Activated CD4-positive, alpha-beta T cell treated with anti-CD3 and anti-CD28 coated beads, Interleukin-2, amount 10 ng/mL, durations not matched to agents 24 days and 14 days (primary cell): ENCODE measurements around the gene OR1F1. TPM values are rescaled to one million over a fixed set of nuclear protein-coding genes. Genes with fewer than 3 reads are reported as not detected.
"Not testable (repeated sequence)": the region's sequence is repeated elsewhere in the genome, so short reads cannot be mapped to it uniquely, and the experiment has no call there.

ENCODE experiments used
- DNase-seq: peaks from one replicate; pipeline ENCODE4 v3.0.0; 2022
- H3K27ac Mint-ChIP-seq: one replicate; pipeline ENCODE4 v1.8.0; 2022; ENCODE audit warnings: mild to moderate bottlenecking, mixed read lengths
- H3K27me3 Mint-ChIP-seq: one replicate; pipeline ENCODE4 v1.8.0; 2022; ENCODE audit warnings: mixed read lengths
- H3K36me3 Mint-ChIP-seq: one replicate; pipeline ENCODE4 v1.8.0; 2022; ENCODE audit warnings: low read depth, mild to moderate bottlenecking, mixed read lengths
- H3K4me1 Mint-ChIP-seq: one replicate; pipeline ENCODE4 v1.8.0; 2021; ENCODE audit warnings: mixed read lengths
- H3K4me3 Mint-ChIP-seq: one replicate; pipeline ENCODE4 v1.8.0; 2022; ENCODE audit warnings: mild to moderate bottlenecking, moderate library complexity, mixed read lengths
- H3K9me3 Mint-ChIP-seq: one replicate; pipeline ENCODE4 v1.8.0; 2021; ENCODE audit warnings: mixed read lengths
- intact Hi-C: fragments of 100-400 bp; cut with micrococcal nuclease; formaldehyde crosslinking; loops from one replicate; pipeline ENCODE4 v1.15.1; 2023
- total RNA-seq: library from RNA; stranded (reverse); gene quantifications from 2 replicates; pipeline ENCODE4 v1.2.3, GENCODE V29; 2022

OR1F1 gene
- total RNA-seq, 1 donor from 2014 or later = not detected

DNA sequence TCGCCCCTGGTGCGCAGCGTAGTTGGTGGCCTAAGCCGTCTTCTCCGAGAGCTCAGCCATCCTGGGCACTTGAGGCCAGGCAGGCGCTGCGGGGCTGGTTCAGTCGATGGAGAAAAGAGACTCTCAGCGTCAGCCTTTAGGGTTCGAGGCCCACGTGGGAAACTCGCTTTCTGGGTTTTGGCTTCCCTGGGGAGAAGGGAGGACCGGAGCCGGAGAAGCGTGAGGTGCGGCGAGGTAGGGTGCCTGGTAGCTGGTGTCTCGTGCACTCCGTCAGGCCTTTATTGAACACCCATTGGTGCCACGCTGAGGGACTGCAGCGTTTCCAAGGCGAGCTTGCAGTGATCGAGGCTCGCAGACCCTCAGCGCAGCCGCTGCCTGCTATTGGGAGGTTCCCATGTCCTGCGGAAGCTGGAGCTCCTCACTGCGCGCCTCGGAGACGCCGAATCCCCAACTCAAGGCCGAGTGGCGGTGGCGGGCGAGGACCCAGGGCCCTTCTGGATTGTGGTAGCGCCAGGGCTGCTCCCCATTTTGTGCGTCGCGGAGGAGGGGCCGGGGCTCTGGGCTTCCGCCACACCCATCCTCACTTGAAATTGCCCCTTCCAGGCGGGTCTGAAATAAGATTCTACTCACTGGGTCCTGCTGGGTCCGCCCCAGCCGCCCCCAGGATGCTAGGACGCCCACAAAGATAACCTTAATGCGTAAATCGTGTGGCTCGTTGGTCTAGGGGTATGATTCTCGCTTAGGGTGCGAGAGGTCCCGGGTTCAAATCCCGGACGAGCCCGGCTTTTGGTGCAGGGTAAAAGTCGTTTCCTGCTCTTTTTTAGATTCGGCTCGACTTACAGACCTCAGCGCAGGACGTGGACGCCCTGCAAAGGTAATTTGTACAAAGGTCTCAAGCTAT is 1.2 kb downstream of the OR1F1 start:
- H3K27me3 Mint-ChIP-seq = peaks cover 47% of the 10 kb centered on the region
- peaks cover 6% of the 10 kb centered on the region for H3K36me3 Mint-ChIP-seq
- peak; percentile 78 for DNase-seq
- peaks cover 29% of the 10 kb centered on the region for H3K4me1 Mint-ChIP-seq
- intact Hi-C loops = no loop called here
- peak overlapping the region; percentile 66 for H3K27ac Mint-ChIP-seq
- H3K9me3 Mint-ChIP-seq = peaks cover 24% of the 10 kb centered on the region
- H3K4me3 Mint-ChIP-seq = peak overlapping the region; percentile 66

DNA sequence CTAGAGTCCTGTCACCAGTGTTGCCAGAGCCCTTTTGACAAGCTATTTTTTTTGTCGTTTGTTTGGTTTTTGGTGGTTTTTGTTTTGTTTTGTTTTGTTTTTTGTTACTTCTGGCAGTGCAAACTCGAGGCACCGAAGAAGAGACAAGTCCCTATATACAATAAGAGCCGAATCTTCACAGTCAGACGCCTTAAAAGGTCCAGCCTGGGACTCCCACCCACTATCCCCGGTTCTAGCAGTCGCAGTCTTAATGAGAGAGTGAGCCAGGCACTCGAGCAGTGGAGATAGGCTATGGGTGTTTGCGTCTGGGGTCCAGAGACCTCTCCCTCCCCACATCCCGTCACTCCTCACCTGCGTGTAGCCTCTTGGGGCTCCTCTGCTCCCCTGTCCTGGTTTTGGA is 1.9 kb downstream of the OR1F1 start:
- peak overlapping the region; percentile 66 for H3K4me3 Mint-ChIP-seq
- H3K27ac Mint-ChIP-seq = peak overlapping the region; percentile 72
- H3K9me3 Mint-ChIP-seq = peaks cover 23% of the 10 kb centered on the region
- H3K36me3 Mint-ChIP-seq = peaks cover 3% of the 10 kb centered on the region
- peak; percentile 60 for DNase-seq
- H3K27me3 Mint-ChIP-seq = peaks cover 43% of the 10 kb centered on the region
- intact Hi-C loops = loop anchor here (10.0 kb wide), 1 partner anchor 115 kb away; the partner anchor contains the start of genes TIGD7 and ZNF75A
- peaks cover 27% of the 10 kb centered on the region for H3K4me1 Mint-ChIP-seq

DNA sequence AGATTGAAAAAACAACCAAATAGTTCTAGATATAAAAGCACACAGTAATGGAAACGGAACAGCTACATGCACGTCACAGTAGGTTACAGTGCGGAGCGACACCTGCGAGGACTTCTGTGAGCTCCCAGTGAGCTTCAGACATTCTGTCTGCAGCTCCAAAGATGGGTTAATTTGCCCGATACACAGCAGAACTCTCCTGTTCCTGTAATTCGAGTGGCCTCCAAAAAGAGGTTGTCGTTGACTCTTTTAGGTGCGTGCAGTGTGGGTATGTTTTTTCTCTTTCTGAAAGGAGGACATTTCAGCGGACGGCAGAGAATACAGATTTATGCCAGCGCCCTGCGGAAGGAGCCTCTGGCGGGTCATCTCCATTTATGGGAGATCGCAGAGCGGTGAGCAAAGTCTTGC is 2.9 kb downstream of the OR1F1 start:
- Mint-ChIP-seq H3K9me3 (peaks cover 23% of the 10 kb centered on the region), H3K27me3 (peaks cover 42% of the 10 kb centered on the region), H3K4me3 (peak overlapping the region; percentile 50), H3K36me3 (peaks cover 3% of the 10 kb centered on the region), H3K4me1 (peaks cover 27% of the 10 kb centered on the region), H3K27ac (peak overlapping the region; percentile 39)
- intact Hi-C loops = loop anchor here (10.0 kb wide), 1 partner anchor 114 kb away; the partner anchor contains the start of genes TIGD7 and ZNF75A
- DNase-seq = peak; percentile 69

DNA sequence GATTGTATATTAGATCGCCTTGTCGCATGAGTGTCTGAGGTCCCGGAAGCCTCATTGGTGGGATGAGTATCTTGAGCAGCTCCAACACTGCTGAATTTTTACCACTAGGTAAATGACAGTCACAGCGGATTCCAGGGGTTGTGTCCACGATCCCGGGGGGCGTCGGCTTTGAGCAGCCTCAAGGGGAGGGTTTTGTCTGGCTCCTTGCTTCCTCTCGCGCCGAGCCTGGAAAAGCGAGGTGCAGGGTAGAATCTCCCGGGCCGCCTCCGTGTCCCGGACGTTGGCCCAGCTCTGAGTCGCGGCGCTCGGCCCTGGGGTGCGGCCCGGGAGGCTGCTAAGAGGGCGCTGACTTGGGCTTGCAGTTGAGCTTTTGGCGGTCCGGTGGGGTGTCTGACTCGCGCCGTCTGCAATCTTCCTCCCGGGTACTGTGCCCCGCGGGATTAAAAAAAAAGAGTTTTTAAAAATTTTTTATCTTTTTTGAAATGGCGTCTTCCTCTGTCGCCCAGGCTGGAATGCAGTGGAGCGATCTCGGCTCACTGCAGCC is 4.5 kb downstream of the OR1F1 start:
- peaks cover 35% of the 10 kb centered on the region for H3K27me3 Mint-ChIP-seq
- H3K27ac Mint-ChIP-seq = no peak overlapping the region
- H3K36me3 Mint-ChIP-seq = peaks cover 3% of the 10 kb centered on the region
- DNase-seq = no peak
- H3K4me1 Mint-ChIP-seq = peaks cover 27% of the 10 kb centered on the region
- H3K9me3 Mint-ChIP-seq = peaks cover 19% of the 10 kb centered on the region
- intact Hi-C loops = loop anchor here (10.0 kb wide), 1 partner anchor 112 kb away; the partner anchor contains the start of genes TIGD7 and ZNF75A
- no peak overlapping the region for H3K4me3 Mint-ChIP-seq

DNA sequence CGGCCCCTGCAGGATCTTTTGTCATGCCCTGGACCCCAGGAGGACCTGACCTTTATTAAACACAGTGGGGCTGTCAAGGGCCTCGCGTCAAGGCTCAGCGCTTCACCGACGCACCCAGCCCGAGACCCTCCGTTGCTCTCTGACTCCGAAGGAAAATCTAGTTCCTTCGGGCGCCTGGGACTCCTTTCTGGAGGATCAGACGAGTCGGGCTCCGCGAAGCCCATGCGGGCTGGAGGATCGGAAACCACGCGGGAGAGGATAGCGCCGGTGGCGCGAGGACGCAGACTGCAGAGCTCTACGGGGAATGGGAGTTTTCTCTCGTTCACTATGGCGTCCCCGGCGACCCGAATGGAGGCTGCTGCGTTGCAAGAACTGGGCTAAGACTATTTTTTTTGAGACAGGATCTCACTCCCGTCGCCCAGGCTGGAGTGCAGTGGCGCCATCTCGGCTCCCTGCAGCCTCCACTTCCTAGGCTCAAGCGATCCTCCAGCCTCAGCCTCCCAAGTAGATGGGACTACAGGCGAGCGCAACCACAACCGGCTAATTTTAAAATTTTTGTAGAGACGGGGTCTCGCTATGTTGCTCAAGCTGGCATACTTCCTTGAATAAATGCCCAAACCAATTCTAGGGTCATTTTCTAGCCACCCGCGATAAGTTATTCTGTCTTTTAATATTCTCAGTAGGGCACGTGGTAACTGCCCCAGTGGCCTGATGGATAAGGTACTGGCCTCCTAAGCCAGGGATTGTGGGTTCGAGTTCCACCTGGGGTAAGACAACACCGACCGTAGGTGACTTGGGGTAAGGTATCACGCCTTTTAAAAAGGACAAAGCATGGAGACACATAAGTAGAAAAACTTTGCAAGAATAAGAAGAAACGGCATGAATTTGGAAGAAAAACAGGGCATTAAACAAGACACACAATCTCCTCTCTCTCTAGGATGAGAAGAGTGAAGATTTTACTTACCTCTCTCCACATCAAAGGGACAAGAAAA is 5.5 kb downstream of the OR1F1 start:
- Mint-ChIP-seq H3K27me3 (peaks cover 33% of the 10 kb centered on the region), H3K4me1 (peaks cover 19% of the 10 kb centered on the region), H3K4me3 (no peak overlapping the region), H3K27ac (no peak overlapping the region), H3K36me3 (no peaks in the 10 kb centered on the region), H3K9me3 (peaks cover 16% of the 10 kb centered on the region)
- no peak for DNase-seq
- intact Hi-C loops = loop anchor here (10.0 kb wide), 1 partner anchor 111 kb away; the partner anchor contains the start of genes TIGD7 and ZNF75A

DNA sequence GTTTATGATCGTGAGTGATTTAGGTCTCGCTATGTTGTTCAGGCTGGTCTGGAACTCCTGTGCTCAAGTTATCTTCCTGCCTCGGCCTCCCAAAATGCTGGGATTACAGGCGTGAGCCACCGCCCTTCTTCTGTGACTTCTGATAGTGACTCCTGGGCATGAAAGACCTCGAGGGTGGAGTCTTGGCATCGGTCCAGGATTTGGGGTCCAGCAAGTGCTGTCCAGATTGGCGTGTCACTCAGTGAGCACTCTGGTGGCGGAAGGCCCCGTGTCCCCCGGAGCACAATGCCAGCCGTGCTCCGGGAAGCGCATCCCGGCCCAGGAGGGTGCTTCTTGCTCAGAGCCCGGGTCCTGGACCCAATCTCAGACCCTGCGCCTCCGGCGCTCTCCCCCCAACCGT is 6.8 kb downstream of the OR1F1 start:
- H3K4me1 Mint-ChIP-seq = peaks cover 10% of the 10 kb centered on the region
- intact Hi-C loops = loop anchor here (10.0 kb wide), 1 partner anchor 110 kb away; the partner anchor contains the start of genes TIGD7 and ZNF75A
- no peaks in the 10 kb centered on the region for H3K36me3 Mint-ChIP-seq
- H3K4me3 Mint-ChIP-seq = no peak overlapping the region
- peaks cover 14% of the 10 kb centered on the region for H3K9me3 Mint-ChIP-seq
- peaks cover 25% of the 10 kb centered on the region for H3K27me3 Mint-ChIP-seq
- no peak for DNase-seq
- no peak overlapping the region for H3K27ac Mint-ChIP-seq

DNA sequence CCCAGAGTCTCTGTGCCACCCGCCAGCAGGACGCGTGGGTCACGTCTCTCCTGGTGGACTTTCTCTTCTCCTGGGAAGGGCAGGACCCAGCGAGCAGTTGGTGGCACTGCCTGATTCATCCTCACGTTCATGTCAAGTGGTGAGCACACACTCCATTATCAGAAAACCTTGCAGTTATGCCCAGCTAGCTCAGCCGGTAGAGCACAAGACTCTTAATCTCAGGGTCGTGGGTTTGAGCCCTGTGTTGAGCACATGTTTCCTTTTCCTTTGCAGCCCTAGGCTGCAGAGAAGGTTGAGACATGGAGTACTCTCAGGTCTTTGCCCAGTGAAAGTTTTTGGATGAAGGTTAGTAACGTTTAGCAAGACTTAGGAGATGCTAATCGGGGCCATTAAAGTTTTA is 8.0 kb downstream of the OR1F1 start:
- Mint-ChIP-seq H3K9me3 (peaks cover 11% of the 10 kb centered on the region), H3K4me1 (peaks cover 7% of the 10 kb centered on the region), H3K27ac (no peak overlapping the region), H3K36me3 (no peaks in the 10 kb centered on the region), H3K4me3 (no peak overlapping the region), H3K27me3 (peaks cover 16% of the 10 kb centered on the region)
- DNase-seq = no peak
- intact Hi-C loops = loop anchor here (10.0 kb wide), 1 partner anchor 109 kb away; the partner anchor contains the start of genes TIGD7 and ZNF75A

DNA sequence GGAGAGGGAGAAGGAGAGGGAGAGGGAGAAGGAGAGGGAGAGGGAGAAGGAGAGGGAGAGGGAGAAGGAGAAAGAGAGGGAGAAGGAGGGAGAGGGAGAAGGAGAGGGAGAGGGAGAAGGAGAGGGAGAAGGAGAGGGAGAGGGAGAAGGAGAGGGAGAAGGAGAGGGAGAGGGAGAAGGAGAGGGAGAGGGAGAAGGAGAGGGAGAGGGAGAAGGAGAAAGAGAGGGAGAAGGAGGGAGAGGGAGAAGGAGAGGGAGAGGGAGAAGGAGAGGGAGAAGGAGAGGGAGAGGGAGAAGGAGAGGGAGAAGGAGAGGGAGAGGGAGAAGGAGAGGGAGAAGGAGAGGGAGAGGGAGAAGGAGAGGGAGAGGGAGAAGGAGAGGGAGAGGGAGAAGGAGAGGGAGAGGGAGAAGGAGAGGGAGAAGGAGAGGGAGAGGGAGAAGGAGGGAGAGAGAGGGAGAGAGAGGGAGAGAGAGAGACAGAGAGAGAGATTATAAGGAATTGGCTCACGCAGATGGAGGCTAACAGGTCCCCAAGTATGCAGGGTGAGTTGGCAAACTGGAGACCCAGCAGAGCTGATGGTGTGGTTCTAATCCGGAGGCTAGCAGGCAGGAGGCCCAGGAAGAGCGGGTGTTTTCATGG is 9.8 kb downstream of the OR1F1 start:
- H3K36me3 Mint-ChIP-seq, H3K4me3 Mint-ChIP-seq, H3K27me3 Mint-ChIP-seq, DNase-seq, H3K4me1 Mint-ChIP-seq, H3K27ac Mint-ChIP-seq: not testable (repeated sequence)
- intact Hi-C loops = loop anchor here (10.0 kb wide), 1 partner anchor 107 kb away; the partner anchor contains the start of genes TIGD7 and ZNF75A
- peaks cover 14% of the 10 kb centered on the region for H3K9me3 Mint-ChIP-seq

DNA sequence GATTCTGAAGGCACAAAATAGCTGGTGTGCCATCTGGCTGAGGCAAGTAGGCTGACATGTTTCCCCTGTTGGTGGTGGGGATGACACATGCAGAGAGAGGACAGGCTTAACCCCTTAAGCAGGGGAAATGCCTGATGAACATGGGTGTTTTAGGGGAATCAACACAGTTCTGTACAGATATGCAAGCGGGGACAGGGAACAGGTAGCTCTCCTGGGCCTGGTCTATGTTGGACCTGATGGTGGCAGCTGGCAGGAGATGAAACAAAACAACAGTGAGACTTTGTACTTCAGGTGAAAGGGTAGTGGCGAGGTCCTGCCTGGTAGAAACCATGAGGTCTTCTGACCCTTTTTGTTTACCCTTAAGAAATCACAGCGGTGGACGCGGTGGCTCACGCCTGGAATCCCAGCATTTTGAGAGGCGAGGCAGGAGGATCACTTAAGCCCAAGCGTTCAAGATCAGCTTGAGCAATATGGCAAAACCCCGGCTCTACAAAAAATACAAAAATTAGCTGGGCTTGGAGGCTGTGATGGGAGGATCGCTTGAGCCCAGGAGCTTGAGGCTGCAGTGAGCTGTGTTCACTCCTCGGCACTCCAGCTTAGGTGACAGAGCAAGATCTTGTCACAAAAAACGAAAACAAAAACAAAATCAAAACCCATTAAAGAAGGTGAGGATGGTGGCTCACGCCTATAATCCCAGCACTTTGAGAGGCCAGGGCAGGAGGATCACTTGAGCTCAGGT is 10.5 kb downstream of the OR1F1 start:
- H3K9me3 Mint-ChIP-seq = peaks cover 14% of the 10 kb centered on the region
- no peak overlapping the region for H3K4me3 Mint-ChIP-seq
- intact Hi-C loops = loop anchor here (10.0 kb wide), 1 partner anchor 106 kb away; the partner anchor contains the start of genes TIGD7 and ZNF75A
- no peak for DNase-seq
- peaks cover 9% of the 10 kb centered on the region for H3K27me3 Mint-ChIP-seq
- no peaks in the 10 kb centered on the region for H3K36me3 Mint-ChIP-seq
- no peak overlapping the region for H3K27ac Mint-ChIP-seq
- peaks cover 2% of the 10 kb centered on the region for H3K4me1 Mint-ChIP-seq

DNA sequence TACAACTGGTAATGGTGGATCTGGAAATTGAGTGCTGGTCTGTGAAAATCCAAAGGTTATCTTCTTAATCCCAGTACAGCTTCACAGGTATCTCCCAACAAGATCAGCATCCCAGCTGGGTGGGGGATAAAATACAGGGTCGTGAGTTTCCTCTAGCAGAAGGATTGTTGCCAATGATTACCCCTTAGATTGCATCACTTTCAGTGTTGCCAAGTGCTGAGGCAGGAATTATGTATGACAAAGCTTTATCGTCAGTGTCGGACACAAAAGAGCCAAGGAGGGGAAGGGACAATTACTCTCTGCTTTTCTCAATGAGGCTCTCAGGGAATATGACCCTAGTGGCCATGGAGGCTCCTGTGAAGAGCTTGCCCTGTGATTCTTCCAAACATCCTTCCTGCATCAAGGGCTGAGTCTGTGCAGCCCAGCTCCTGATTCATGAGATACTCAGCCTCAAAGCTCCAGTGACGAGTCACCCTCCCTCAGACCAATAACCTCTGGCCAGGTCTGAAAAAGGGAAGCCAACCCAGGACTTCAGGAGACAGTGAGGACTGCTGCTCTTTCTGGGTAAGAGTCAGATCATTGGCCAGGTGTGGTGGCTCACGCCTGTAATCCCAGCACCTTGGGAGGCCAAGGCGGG is 15.0 kb downstream of the OR1F1 start:
- H3K27ac Mint-ChIP-seq = no peak overlapping the region
- intact Hi-C loops = no loop called here
- peaks cover 21% of the 10 kb centered on the region for H3K9me3 Mint-ChIP-seq
- H3K4me3 Mint-ChIP-seq = no peak overlapping the region
- peaks cover 3% of the 10 kb centered on the region for H3K36me3 Mint-ChIP-seq
- peaks cover 2% of the 10 kb centered on the region for H3K4me1 Mint-ChIP-seq
- H3K27me3 Mint-ChIP-seq = peaks cover 10% of the 10 kb centered on the region
- no peak for DNase-seq

DNA sequence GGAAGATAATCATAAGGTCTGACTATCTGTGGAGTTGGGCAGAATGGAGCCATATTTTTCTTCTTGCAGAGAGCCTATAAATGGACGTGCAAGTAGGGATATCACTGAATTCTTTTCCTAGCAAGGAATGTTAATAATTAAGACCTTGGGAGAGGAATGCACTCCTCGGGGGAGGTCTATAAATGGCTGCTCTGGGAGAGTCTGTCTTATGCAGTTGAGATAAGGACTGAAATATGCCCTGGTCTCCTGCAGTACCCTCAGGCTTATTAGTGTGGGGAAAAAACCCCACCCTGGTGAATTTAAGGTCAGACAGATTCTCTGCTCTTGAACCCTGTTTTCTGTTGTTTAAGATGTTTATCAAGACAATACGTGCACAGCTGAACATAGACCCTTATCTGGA is 17.9 kb downstream of the OR1F1 start:
- H3K4me1 Mint-ChIP-seq, H3K36me3 Mint-ChIP-seq, H3K27ac Mint-ChIP-seq, DNase-seq, H3K4me3 Mint-ChIP-seq, intact Hi-C loops, H3K27me3 Mint-ChIP-seq: not testable (repeated sequence)
- H3K9me3 Mint-ChIP-seq = peaks cover 22% of the 10 kb centered on the region
